GM18858 (cell line): ENCODE measurements around the gene HAPLN2.

Experiments
- ATAC-seq: cut with Tn5 transposase; IDR thresholded peaks from one replicate; pipeline ENCODE4 v1.9.1; 2021; ENCODE audit not compliant: unreplicated experiment

HAPLN2 gene

GRCh38 chr1:156643778-156644092 is 24.5 kb downstream of the HAPLN2 start:
- no peak for ATAC-seq

GRCh38 chr1:156644146-156644545 is 24.9 kb downstream of the HAPLN2 start:
- no peak for ATAC-seq

GRCh38 chr1:156644640-156645039 is 25.4 kb downstream of the HAPLN2 start:
- no peak for ATAC-seq

GRCh38 chr1:156645056-156645455 is 25.8 kb downstream of the HAPLN2 start:
- ATAC-seq: no peak

- no peak for ATAC-seq
Measured at GRCh38 chr1:156645666-156646065, 26.5 kb downstream of the HAPLN2 start.

GRCh38 chr1:156646738-156647211 is 27.6 kb downstream of the HAPLN2 start:
- ATAC-seq: no peak

- ATAC-seq: no peak
Measured at GRCh38 chr1:156647351-156647750, 28.1 kb downstream of the HAPLN2 start.

GRCh38 chr1:156648496-156648895 is 29.3 kb downstream of the HAPLN2 start:
- no peak for ATAC-seq

GRCh38 chr1:156648951-156649350 is 29.7 kb downstream of the HAPLN2 start:
- ATAC-seq: no peak

GRCh38 chr1:156652131-156652991 is 33.1 kb downstream of the HAPLN2 start:
- ATAC-seq: no peak

- ATAC-seq: no peak
Measured at GRCh38 chr1:156652992-156653355, 33.8 kb downstream of the HAPLN2 start.

GRCh38 chr1:156654700-156655099 is 35.5 kb downstream of the HAPLN2 start:
- no peak for ATAC-seq

- no peak for ATAC-seq
Measured at GRCh38 chr1:156655151-156655903, 36.1 kb downstream of the HAPLN2 start.

- ATAC-seq: no peak
Measured at GRCh38 chr1:156655904-156656516, 36.8 kb downstream of the HAPLN2 start.

- no peak for ATAC-seq
Measured at GRCh38 chr1:156656806-156657740, 37.9 kb downstream of the HAPLN2 start.

- ATAC-seq: no peak
Measured at GRCh38 chr1:156657741-156658319, 38.6 kb downstream of the HAPLN2 start.

GRCh38 chr1:156658496-156658895 is 39.3 kb downstream of the HAPLN2 start:
- no peak for ATAC-seq

GRCh38 chr1:156658945-156659574 is 39.8 kb downstream of the HAPLN2 start:
- ATAC-seq: no peak

GRCh38 chr1:156659661-156659987 is 40.4 kb downstream of the HAPLN2 start:
- ATAC-seq: no peak
